ENCODE data around the gene OR1N2. TPM values are rescaled to one million over a fixed set of nuclear protein-coding genes. Genes with fewer than 3 reads are reported as not detected.
"Not testable (repeated sequence)": the region's sequence is repeated elsewhere in the genome, so short reads cannot be mapped to it uniquely, and the experiment has no call there.

OR1N2 gene
- total RNA-seq, 1 donor from 2014 or later: not detected

DNA sequence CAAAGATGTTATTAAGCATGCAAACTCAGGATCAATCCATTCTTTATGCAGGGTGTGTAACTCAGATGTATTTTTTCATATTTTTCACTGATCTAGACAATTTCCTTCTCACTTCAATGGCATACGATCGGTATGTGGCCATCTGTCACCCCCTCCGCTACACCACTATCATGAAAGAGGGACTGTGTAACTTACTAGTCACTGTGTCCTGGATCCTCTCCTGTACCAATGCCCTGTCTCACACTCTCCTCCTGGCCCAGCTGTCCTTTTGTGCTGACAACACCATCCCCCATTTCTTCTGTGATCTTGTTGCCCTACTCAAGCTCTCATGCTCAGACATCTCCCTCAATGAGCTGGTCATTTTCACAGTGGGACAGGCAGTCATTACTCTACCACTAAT lies 33.5 kb upstream of the OR1N2 start:
- Histone ChIP-seq H3K27me3 (ENCODE audit: control insufficient read depth, insufficient read depth, low read length) (no peaks in the 10 kb centered on the region), H3K4me3 (ENCODE audit: low read depth, low read length) (no peak overlapping the region), H3K36me3 (ENCODE audit: control insufficient read depth, insufficient read depth, low read length) (no peaks in the 10 kb centered on the region)
- TF ChIP-seq, protein P1, sequence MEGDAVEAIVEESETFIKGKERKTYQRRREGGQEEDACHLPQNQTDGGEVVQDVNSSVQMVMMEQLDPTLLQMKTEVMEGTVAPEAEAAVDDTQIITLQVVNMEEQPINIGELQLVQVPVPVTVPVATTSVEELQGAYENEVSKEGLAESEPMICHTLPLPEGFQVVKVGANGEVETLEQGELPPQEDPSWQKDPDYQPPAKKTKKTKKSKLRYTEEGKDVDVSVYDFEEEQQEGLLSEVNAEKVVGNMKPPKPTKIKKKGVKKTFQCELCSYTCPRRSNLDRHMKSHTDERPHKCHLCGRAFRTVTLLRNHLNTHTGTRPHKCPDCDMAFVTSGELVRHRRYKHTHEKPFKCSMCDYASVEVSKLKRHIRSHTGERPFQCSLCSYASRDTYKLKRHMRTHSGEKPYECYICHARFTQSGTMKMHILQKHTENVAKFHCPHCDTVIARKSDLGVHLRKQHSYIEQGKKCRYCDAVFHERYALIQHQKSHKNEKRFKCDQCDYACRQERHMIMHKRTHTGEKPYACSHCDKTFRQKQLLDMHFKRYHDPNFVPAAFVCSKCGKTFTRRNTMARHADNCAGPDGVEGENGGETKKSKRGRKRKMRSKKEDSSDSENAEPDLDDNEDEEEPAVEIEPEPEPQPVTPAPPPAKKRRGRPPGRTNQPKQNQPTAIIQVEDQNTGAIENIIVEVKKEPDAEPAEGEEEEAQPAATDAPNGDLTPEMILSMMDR (IDR thresholded peaks at IDR 0.05; ENCODE audit: insufficient read depth, low read length, poor library complexity, severe bottlenecking): no peak
- DNase-seq (ENCODE audit: low read depth): no peak

DNA sequence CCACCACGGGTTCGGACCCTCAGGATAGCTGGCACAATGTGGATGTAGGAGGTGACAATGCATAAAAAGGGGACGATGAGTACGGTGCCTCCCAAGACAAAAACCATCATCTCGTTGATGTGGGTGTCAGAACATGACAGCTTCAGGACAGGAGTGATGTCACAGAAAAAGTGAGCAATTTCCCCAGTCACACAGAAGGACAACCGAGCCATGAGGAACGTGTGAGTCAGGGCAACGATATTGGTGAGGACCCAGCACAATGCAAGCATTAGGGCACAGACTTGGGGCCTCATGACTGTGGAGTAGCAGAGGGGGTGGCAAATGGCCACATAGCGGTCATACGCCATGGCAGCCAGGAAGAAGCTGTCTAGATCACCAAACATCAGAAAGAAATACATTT lies 26.3 kb upstream of the OR1N2 start:
- Histone ChIP-seq H3K36me3 (ENCODE audit: control insufficient read depth, insufficient read depth, low read length) (no peaks in the 10 kb centered on the region), H3K27me3 (ENCODE audit: control insufficient read depth, insufficient read depth, low read length) (no peaks in the 10 kb centered on the region), H3K4me3 (ENCODE audit: low read depth, low read length) (no peak overlapping the region)
- TF ChIP-seq, protein P1 (IDR thresholded peaks at IDR 0.05; ENCODE audit: insufficient read depth, low read length, poor library complexity, severe bottlenecking): no peak
- DNase-seq (ENCODE audit: low read depth): no peak

DNA sequence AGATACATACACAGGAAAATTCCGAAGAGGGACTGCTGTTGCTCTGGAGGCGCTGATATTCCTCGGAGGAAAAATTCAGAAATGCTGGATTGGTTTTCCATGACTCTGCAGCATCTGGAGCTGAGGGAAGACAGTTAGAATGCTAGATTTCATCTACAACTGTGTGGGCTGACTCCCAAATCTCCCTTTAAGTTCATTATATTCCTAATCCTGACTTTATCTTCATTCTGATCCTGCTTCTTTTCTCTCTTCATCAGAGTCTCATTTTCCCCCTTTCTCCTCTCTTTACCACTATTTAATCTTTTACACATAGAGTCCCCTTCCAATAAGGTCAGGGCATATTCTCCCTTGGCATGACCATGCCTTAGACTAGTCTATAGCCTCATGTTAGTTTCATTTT lies 25.7 kb upstream of the OR1N2 start, which contains the start of gene OR1N1:
TSS of gene OR1N1 (minus strand) at position 101 of the 400 bp plus-strand sequence. CDS start at position 101, 0 bp downstream.
- DNase-seq (ENCODE audit: low read depth): no peak
- Histone ChIP-seq H3K4me3 (ENCODE audit: low read depth, low read length) (no peak within 1 kb of the TSS), H3K27me3 (ENCODE audit: control insufficient read depth, insufficient read depth, low read length) (no peaks in the 10 kb centered on the region), H3K36me3 (ENCODE audit: control insufficient read depth, insufficient read depth, low read length) (no peaks in the 10 kb centered on the region)
- TF ChIP-seq, protein P1 (IDR thresholded peaks at IDR 0.05; ENCODE audit: insufficient read depth, low read length, poor library complexity, severe bottlenecking): no peak

DNA sequence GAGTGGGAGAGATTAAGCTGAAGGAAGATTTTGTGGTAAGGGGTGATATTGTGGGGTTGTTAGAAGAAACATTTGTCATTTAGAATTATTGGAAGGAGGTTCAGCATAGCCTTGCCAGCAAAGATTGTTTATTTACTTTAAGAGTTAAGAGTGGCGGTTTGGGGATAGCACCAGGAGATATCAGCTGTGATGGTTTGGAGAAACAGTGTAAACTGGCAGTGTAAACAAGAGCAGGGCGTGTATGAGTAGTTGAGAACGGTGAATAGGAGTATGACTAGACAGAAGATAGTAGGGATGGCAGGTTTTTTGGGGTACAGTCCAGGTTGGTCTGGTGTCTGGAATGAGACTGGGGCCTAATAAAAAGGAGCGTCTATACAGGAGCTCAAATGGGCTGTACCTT lies 21.8 kb upstream of the OR1N2 start:
- H3K36me3 ChIP-seq (ENCODE audit: control insufficient read depth, insufficient read depth, low read length); DNase-seq (ENCODE audit: low read depth): not testable (repeated sequence)

DNA sequence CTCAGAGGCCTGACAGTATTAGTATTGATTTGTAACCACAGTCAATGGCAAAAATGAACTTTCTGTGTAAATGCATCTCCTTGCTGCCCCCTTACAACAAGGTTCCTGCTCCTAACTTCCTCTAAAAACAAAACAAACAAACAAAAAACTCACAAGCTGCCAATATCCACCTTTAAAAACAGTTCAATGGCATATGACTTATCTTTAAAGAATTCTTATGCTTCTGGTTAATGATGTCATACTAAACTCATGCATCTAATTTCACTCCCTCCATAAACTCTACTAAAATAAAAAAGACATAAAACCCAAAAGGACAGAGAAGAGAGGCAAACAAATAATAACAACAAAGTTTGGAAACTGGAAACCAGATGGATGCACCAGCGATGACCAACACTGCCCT lies 16.8 kb upstream of the OR1N2 start:
- H3K27me3 ChIP-seq (ENCODE audit: control insufficient read depth, insufficient read depth, low read length): no peaks in the 10 kb centered on the region
- TF ChIP-seq, protein P1 (IDR thresholded peaks at IDR 0.05; ENCODE audit: insufficient read depth, low read length, poor library complexity, severe bottlenecking): no peak
- no peak overlapping the region for H3K4me3 ChIP-seq (ENCODE audit: low read depth, low read length)
- no peak for DNase-seq (ENCODE audit: low read depth)
- no peaks in the 10 kb centered on the region for H3K36me3 ChIP-seq (ENCODE audit: control insufficient read depth, insufficient read depth, low read length)

More for the DNA sequence above, 21.8 kb upstream of the OR1N2 start:
- H3K4me3 ChIP-seq (ENCODE audit: low read depth, low read length); H3K27me3 ChIP-seq (ENCODE audit: control insufficient read depth, insufficient read depth, low read length): not testable (repeated sequence)

DNA sequence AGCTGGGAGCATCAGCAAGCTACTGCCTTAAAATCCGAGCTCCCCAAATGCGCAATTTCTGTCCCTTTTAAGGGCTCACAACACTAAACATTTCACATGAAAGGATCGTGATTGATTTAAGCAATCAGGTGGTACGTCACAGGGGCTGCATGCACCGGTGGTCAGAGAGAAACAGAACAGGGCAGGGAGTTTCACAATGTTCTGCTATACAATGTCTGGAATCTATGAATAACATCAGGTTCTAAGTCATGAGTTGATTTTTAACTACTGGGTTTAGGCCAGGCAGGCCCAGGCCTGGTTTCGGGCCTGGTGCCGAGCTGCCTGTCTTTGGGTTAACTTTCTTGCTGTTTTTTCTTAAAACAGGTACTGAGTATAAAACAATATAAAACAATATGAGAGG lies 15.8 kb upstream of the OR1N2 start:
- peak; percentile 25 for DNase-seq (ENCODE audit: low read depth)
- not testable (repeated sequence) for H3K36me3 ChIP-seq (ENCODE audit: control insufficient read depth, insufficient read depth, low read length); H3K4me3 ChIP-seq (ENCODE audit: low read depth, low read length); H3K27me3 ChIP-seq (ENCODE audit: control insufficient read depth, insufficient read depth, low read length)

DNA sequence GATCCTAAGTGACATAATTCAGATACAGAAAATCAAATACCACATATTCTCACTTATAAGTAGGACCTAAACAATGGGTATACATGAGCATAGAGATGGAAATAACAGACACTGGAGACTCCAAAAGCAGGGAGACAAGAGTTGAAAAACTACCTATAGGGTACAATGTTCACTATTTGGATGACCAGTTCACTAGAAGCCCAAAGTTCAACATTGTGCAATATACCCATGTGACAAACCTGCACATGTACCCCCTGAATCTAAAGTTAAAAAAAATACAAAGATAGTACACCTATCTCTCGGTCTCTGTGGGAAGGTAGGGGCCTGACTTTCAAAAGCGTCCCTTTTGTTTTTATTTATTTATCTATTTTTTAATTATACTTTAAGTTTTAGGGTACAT lies 14.2 kb upstream of the OR1N2 start:
- Histone ChIP-seq H3K36me3 (ENCODE audit: control insufficient read depth, insufficient read depth, low read length) (no peaks in the 10 kb centered on the region), H3K4me3 (ENCODE audit: low read depth, low read length) (no peak overlapping the region), H3K27me3 (ENCODE audit: control insufficient read depth, insufficient read depth, low read length) (no peaks in the 10 kb centered on the region)
- TF ChIP-seq, protein P1 (IDR thresholded peaks at IDR 0.05; ENCODE audit: insufficient read depth, low read length, poor library complexity, severe bottlenecking): no peak
- DNase-seq (ENCODE audit: low read depth): no peak
